SU-DHL-6 (cell line): Measurements from ENCODE around the gene CEP57L1.

ENCODE experiments used
- H2AFZ ChIP-seq: fragments of 200-600 bp; sonication (generic); 2 replicates; pipeline ENCODE4 v1.6.1; 2014; ENCODE audit warnings: low read depth, mild to moderate bottlenecking, moderate library complexity, mixed read lengths, antibody characterized with exemption, low read length; ENCODE audit not compliant: severe bottlenecking
- H3F3A ChIP-seq: fragments of 200-600 bp; shearing (Covaris generic); 2 replicates; pipeline ENCODE4 v1.6.0; 2016; ENCODE audit warnings: antibody characterized with exemption, mild to moderate bottlenecking; ENCODE audit not compliant: insufficient read depth
- H3K27ac ChIP-seq: fragments of 200-600 bp; sonication (generic); 2 replicates; pipeline ENCODE4 v1.5.1; 2016; ENCODE audit warnings: low read depth, mild to moderate bottlenecking, low read length, moderate library complexity, mixed read lengths
- H3K27me3 ChIP-seq: fragments of 200-600 bp; sonication (generic), shearing (Covaris generic); 2 replicates; pipeline ENCODE4 v1.6.0; 2014; ENCODE audit warnings: mild to moderate bottlenecking, low read length
- H3K36me3 ChIP-seq: fragments of 200-600 bp; sonication (generic); 2 replicates; pipeline ENCODE4 v1.6.1; 2014; ENCODE audit warnings: mild to moderate bottlenecking, low read length, mixed read lengths
- H3K4me2 ChIP-seq: fragments of 300-600, 200-600 bp; shearing (Covaris generic), sonication (generic); 2 replicates; pipeline ENCODE4 v1.6.0; 2014; ENCODE audit warnings: low read length, low read depth, mild to moderate bottlenecking; ENCODE audit not compliant: poor library complexity, severe bottlenecking
- H3K4me3 ChIP-seq: fragments of 200-600 bp; sonication (generic); 2 replicates; pipeline ENCODE4 v1.5.1; 2014; ENCODE audit warnings: antibody characterized with exemption, low read length, mild to moderate bottlenecking, mixed read lengths; ENCODE audit not compliant: insufficient read depth, poor library complexity, severe bottlenecking
- H3K79me2 ChIP-seq: fragments of 200-600 bp; sonication (generic); 2 replicates; pipeline ENCODE4 v1.6.1; 2014; ENCODE audit warnings: mild to moderate bottlenecking, low read length, moderate library complexity; ENCODE audit not compliant: insufficient read depth
- H3K9ac ChIP-seq: fragments of 200-600 bp; sonication (generic); 2 replicates; pipeline ENCODE4 v1.7.0; 2014; ENCODE audit warnings: mild to moderate bottlenecking, low read length
- H3K9me2 ChIP-seq: fragments of 200-600 bp; sonication (generic); replicated peaks from 2 replicates; pipeline ENCODE4 v1.6.1; 2014; ENCODE audit warnings: low read length; ENCODE audit not compliant: insufficient read depth
- H3K9me3 ChIP-seq: fragments of 200-600 bp; sonication (generic); 2 replicates; pipeline ENCODE4 v1.6.1; 2014; ENCODE audit warnings: low read length, mixed read lengths; ENCODE audit not compliant: insufficient read depth
- H4K20me1 ChIP-seq: fragments of 200-600 bp; sonication (generic); 2 replicates; pipeline ENCODE4 v1.6.1; 2014; ENCODE audit warnings: low read depth, mild to moderate bottlenecking, antibody characterized with exemption, low read length, moderate library complexity, mixed read lengths
- CTCF ChIP-seq: fragments of 200-600 bp; sonication (generic); IDR thresholded peaks from one replicate; pipeline ENCODE4 v1.5.1; 2017; ENCODE audit warnings: antibody characterized with exemption, mild to moderate bottlenecking, low read length, moderate library complexity; ENCODE audit not compliant: insufficient read depth, poor library complexity, severe bottlenecking
- EZH2phosphoT487 ChIP-seq: fragments of 200-600 bp; sonication (generic), shearing (Covaris generic); conservative IDR thresholded peaks from 2 replicates; pipeline ENCODE4 v1.6.1; 2018; ENCODE audit warnings: mild to moderate bottlenecking, antibody characterized with exemption, low read length, moderate library complexity, mixed read lengths

Gene CEP57L1

GRCh38 chr6:109059571-109060021 lies 35.7 kb upstream of the CEP57L1 start:
- Histone ChIP-seq H2AFZ (no peak overlapping the region), H3K9me2 (no peaks in the 10 kb centered on the region), H3K4me2 (no peak overlapping the region), H3F3A (no peaks in the 10 kb centered on the region), H3K27ac (no peak overlapping the region), H3K4me3 (no peak overlapping the region), H3K9ac (no peak overlapping the region), H3K36me3 (no peaks in the 10 kb centered on the region), H4K20me1 (no peaks in the 10 kb centered on the region), H3K79me2 (no peaks in the 10 kb centered on the region), H3K9me3 (no peaks in the 10 kb centered on the region), H3K27me3 (no peaks in the 10 kb centered on the region)
- TF ChIP-seq CTCF (no peak), EZH2phosphoT487 (no peak)

GRCh38 chr6:109060571-109060970 lies 34.7 kb upstream of the CEP57L1 start:
- no peak overlapping the region for H3K27ac ChIP-seq
- no peak overlapping the region for H3K9ac ChIP-seq
- H3K9me2 ChIP-seq = no peaks in the 10 kb centered on the region
- no peaks in the 10 kb centered on the region for H3F3A ChIP-seq
- H3K9me3 ChIP-seq = no peaks in the 10 kb centered on the region
- H3K4me3 ChIP-seq = no peak overlapping the region
- no peaks in the 10 kb centered on the region for H3K79me2 ChIP-seq
- no peaks in the 10 kb centered on the region for H4K20me1 ChIP-seq
- TF ChIP-seq CTCF = no peak
- no peak for TF ChIP-seq EZH2phosphoT487
- H3K27me3 ChIP-seq = no peaks in the 10 kb centered on the region
- H2AFZ ChIP-seq = no peak overlapping the region
- H3K36me3 ChIP-seq = no peaks in the 10 kb centered on the region
- H3K4me2 ChIP-seq = no peak overlapping the region

- no peaks in the 10 kb centered on the region for H4K20me1 ChIP-seq
- H3K36me3 ChIP-seq = no peaks in the 10 kb centered on the region
- no peaks in the 10 kb centered on the region for H3K27me3 ChIP-seq
- H3K79me2 ChIP-seq = no peaks in the 10 kb centered on the region
- no peak for TF ChIP-seq EZH2phosphoT487
- no peak for TF ChIP-seq CTCF
- H3K9me3 ChIP-seq = no peaks in the 10 kb centered on the region
- H2AFZ ChIP-seq = no peak overlapping the region
- H3K4me2 ChIP-seq = no peak overlapping the region
- no peaks in the 10 kb centered on the region for H3F3A ChIP-seq
- H3K27ac ChIP-seq = no peak overlapping the region
- H3K9me2 ChIP-seq = no peaks in the 10 kb centered on the region
- no peak overlapping the region for H3K4me3 ChIP-seq
- no peak overlapping the region for H3K9ac ChIP-seq
Measured at GRCh38 chr6:109062216-109062615, 33.1 kb upstream of the CEP57L1 start.
